Cardiac septum (tissue), 1 donor: ENCODE results near the gene ITGA11. TPM values are rescaled to one million over a fixed set of nuclear protein-coding genes. Genes with fewer than 3 reads are reported as not detected.
A peak's percentile ranks its signal among the peaks of the same experiment; 100 is the strongest.

Source experiments
- DNase-seq: peaks from one replicate; pipeline ENCODE4 v3.0.0-alpha.2; 2020; ENCODE audit warnings: low spot score
- intact Hi-C: fragments of 100-400 bp; cut with DNase I; formaldehyde crosslinking; loops from one replicate; pipeline ENCODE4 v1.14.0; 2022
- total RNA-seq: library from RNA; stranded (reverse); fragmentation: NEBNext Ultra II Directional; extraction: Animal tissue kit (Norgen Biotek cat#: 25700); gene quantifications from one replicate; pipeline ENCODE4 v1.2.1, GENCODE V29; 2021
- donor health status: DM: no; HTN: no; CAD: no.

Gene ITGA11
- total RNA-seq, 1 donor from 2014 or later: 9.3 TPM

- intact Hi-C loops: no loop called here
- DNase-seq: no peak
These were observed 145.7 kb downstream of the ITGA11 start for GRCh38 chr15:68286256-68286655.

GRCh38 chr15:68285259-68285980, 146.5 kb downstream of the ITGA11 start:
- intact Hi-C loops: no loop called here
- no peak for DNase-seq

- intact Hi-C loops: no loop called here
These were observed 147.2 kb downstream of the ITGA11 start for GRCh38 chr15:68284616-68285258.

GRCh38 chr15:68283401-68283800, 148.6 kb downstream of the ITGA11 start:
- intact Hi-C loops: no loop called here

More at GRCh38 chr15:68284616-68285258, 147.2 kb downstream of the ITGA11 start:
- no peak for DNase-seq

GRCh38 chr15:68281008-68281407, 151.0 kb downstream of the ITGA11 start:
- intact Hi-C loops: no loop called here
- no peak for DNase-seq

More at GRCh38 chr15:68283401-68283800, 148.6 kb downstream of the ITGA11 start:
- no peak for DNase-seq

- intact Hi-C loops: loop anchor here (2.0 kb wide), 1 partner anchor 23 kb away; no protein-coding TSS in a partner anchor
- DNase-seq: no peak
These were observed 151.9 kb downstream of the ITGA11 start for GRCh38 chr15:68279779-68280753.

GRCh38 chr15:68278595-68279405, 153.2 kb downstream of the ITGA11 start:
- no peak for DNase-seq
- intact Hi-C loops: loop anchor here (2.0 kb wide), 1 partner anchor 22 kb away; no protein-coding TSS in a partner anchor

GRCh38 chr15:68278345-68278594, 153.7 kb downstream of the ITGA11 start:
- intact Hi-C loops: loop anchor here (2.0 kb wide), 1 partner anchor 21 kb away; no protein-coding TSS in a partner anchor
- no peak for DNase-seq

- intact Hi-C loops: loop anchor here (2.0 kb wide), 1 partner anchor 21 kb away; no protein-coding TSS in a partner anchor
- DNase-seq: peak; percentile 95
These were observed 154.2 kb downstream of the ITGA11 start, which contains the start of gene FEM1B for GRCh38 chr15:68277603-68278344. FEM1B (plus strand) TSS chr15:68277745; CDS start chr15:68278418, 673 bp downstream.

- intact Hi-C loops: no loop called here
- DNase-seq: no peak
These were observed 154.8 kb downstream of the ITGA11 start for GRCh38 chr15:68277131-68277602.

GRCh38 chr15:68276668-68277067, 155.3 kb downstream of the ITGA11 start:
- intact Hi-C loops: no loop called here
- no peak for DNase-seq

- DNase-seq: no peak
- intact Hi-C loops: no loop called here
These were observed 156.7 kb downstream of the ITGA11 start for GRCh38 chr15:68275165-68275746.

GRCh38 chr15:68274201-68274848, 157.6 kb downstream of the ITGA11 start:
- intact Hi-C loops: no loop called here
- no peak for DNase-seq

GRCh38 chr15:68272721-68273271, 159.2 kb downstream of the ITGA11 start:
- intact Hi-C loops: no loop called here
- DNase-seq: no peak

- DNase-seq: no peak
- intact Hi-C loops: no loop called here
These were observed 160.0 kb downstream of the ITGA11 start for GRCh38 chr15:68271854-68272471.

- intact Hi-C loops: no loop called here
- DNase-seq: no peak
These were observed 163.6 kb downstream of the ITGA11 start for GRCh38 chr15:68268405-68268804.

GRCh38 chr15:68265674-68266073, 166.3 kb downstream of the ITGA11 start:
- no peak for DNase-seq
- intact Hi-C loops: no loop called here
